Measurements from ENCODE around the gene PARD3.

The PARD3 gene

GRCh38 chr10:34781711-34782110 lies 33.4 kb downstream of the PARD3 start:
- TF ChIP-seq CTCF (conservative IDR thresholded peaks at IDR 0.05) = no peak
- H3K27ac ChIP-seq = no peak overlapping the region

GRCh38 chr10:34780818-34781380 lies 34.2 kb downstream of the PARD3 start:
- no peak overlapping the region for H3K27ac ChIP-seq

GRCh38 chr10:34778237-34778636 lies 36.9 kb downstream of the PARD3 start:
- no peak overlapping the region for H3K27ac ChIP-seq
- TF ChIP-seq CTCF (conservative IDR thresholded peaks at IDR 0.05) = no peak

More at GRCh38 chr10:34780818-34781380, 34.2 kb downstream of the PARD3 start:
- TF ChIP-seq CTCF (conservative IDR thresholded peaks at IDR 0.05) = no peak

- no peak overlapping the region for H3K27ac ChIP-seq
- no peak for TF ChIP-seq CTCF (conservative IDR thresholded peaks at IDR 0.05)
Measured at GRCh38 chr10:34776090-34776690, 38.9 kb downstream of the PARD3 start.

- H3K27ac ChIP-seq = no peak overlapping the region
Measured at GRCh38 chr10:34775044-34775637, 40.0 kb downstream of the PARD3 start.

GRCh38 chr10:34773636-34774630 lies 41.2 kb downstream of the PARD3 start:
- no peak for TF ChIP-seq CTCF (conservative IDR thresholded peaks at IDR 0.05)
- no peak overlapping the region for H3K27ac ChIP-seq

More at GRCh38 chr10:34775044-34775637, 40.0 kb downstream of the PARD3 start:
- no peak for TF ChIP-seq CTCF (conservative IDR thresholded peaks at IDR 0.05)

GRCh38 chr10:34771525-34771924 lies 43.6 kb downstream of the PARD3 start:
- H3K27ac ChIP-seq = no peak overlapping the region

More at GRCh38 chr10:34771525-34771924, 43.6 kb downstream of the PARD3 start:
- TF ChIP-seq CTCF (conservative IDR thresholded peaks at IDR 0.05) = no peak
